OCI-M1 (cell line): ENCODE results near the gene PADI2.

Experiments
- DNase-seq: peaks from one replicate; lab custom pipeline; 2025; lab: John Stamatoyannopoulos, UW

Gene PADI2

DNA sequence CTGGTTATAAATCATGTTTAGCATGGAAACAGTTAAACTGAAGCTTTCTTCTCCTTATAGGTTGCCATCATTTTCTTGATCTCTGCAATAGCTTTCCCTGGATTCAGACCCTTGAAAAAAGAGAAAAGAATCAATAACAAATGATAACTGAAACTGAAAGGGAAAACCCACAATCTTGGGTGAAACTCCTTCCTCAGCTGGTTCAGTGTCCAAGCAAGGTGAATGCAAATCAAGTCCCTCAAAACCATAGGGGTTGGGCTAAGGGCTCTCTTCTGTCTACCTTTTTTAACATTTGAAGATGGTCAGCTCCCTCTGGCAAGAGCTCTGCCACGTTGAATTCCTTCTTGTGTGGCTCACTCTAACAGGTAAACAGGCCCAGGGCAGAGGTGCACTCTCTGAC lies 100.4 kb downstream of the PADI2 start:
- DNase-seq = no peak

DNA sequence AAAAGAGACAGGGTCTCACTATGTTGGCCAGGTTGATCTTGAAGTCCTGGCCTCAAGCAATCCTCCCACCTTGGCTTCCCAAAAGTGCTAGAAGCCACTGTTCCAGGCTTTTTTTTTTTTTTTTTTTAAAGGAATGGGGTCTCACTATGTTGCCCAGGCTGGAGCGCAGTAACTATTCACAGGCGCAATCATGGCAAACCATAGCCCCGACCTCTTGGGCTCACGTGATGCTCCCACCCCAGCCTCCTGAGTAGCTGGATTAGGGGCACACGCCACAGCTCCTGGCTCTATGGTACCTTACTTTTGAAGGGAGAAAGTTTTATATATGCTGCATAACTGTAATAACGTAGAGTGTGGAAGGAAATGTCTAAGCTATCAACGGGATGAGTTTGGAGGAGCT lies 101.8 kb downstream of the PADI2 start:
- DNase-seq = no peak
